ENCODE results near the gene PARP8. TPM values are rescaled to one million over a fixed set of nuclear protein-coding genes. Genes with fewer than 3 reads are reported as not detected.
"Not testable (repeated sequence)": the region's sequence is repeated elsewhere in the genome, so short reads cannot be mapped to it uniquely, and the experiment has no call there.

PARP8 gene
- 10 to 100 TPM; 14.7 to 17.7 (median 15.9) TPM for polyA plus RNA-seq (ENCODE audit: insufficient read length in 4 of 4)

GRCh38 chr5:50666261-50667022 lies at the start of gene PARP8:
TSS of gene PARP8 (plus strand) at chr5:50666637. CDS start at chr5:50667096, 459 bp downstream.
- DNase-seq (ENCODE audit: low read depth in 4 of 4, low spot score in 2 of 4) = peak; percentile 45 to 54 (median 54)

GRCh38 chr5:50623666-50624065 lies 42.8 kb upstream of the PARP8 start:
- no peak for DNase-seq (ENCODE audit: low read depth in 4 of 4, low spot score in 2 of 4)

GRCh38 chr5:50634866-50635265 lies 31.6 kb upstream of the PARP8 start:
- not testable (repeated sequence) for DNase-seq (ENCODE audit: low read depth in 4 of 4, low spot score in 2 of 4)

- not testable (repeated sequence) for DNase-seq (ENCODE audit: low read depth in 4 of 4, low spot score in 2 of 4)
These were observed 28.9 kb upstream of the PARP8 start for GRCh38 chr5:50637576-50637975.

- no peak for DNase-seq (ENCODE audit: low read depth in 4 of 4, low spot score in 2 of 4)
These were observed 19.8 kb upstream of the PARP8 start for GRCh38 chr5:50646591-50646990.

GRCh38 chr5:50647726-50648125 lies 18.7 kb upstream of the PARP8 start:
- no peak for DNase-seq (ENCODE audit: low read depth in 4 of 4, low spot score in 2 of 4)

- no peak for DNase-seq (ENCODE audit: low read depth in 4 of 4, low spot score in 2 of 4)
These were observed 12.5 kb upstream of the PARP8 start for GRCh38 chr5:50653946-50654345.

- no peak for DNase-seq (ENCODE audit: low read depth in 4 of 4, low spot score in 2 of 4)
These were observed 11.2 kb upstream of the PARP8 start for GRCh38 chr5:50655067-50655809.

- DNase-seq (ENCODE audit: low read depth in 4 of 4, low spot score in 2 of 4) = no peak
These were observed 10.6 kb upstream of the PARP8 start for GRCh38 chr5:50655810-50656205.

GRCh38 chr5:50657044-50657443 lies 9.4 kb upstream of the PARP8 start:
- DNase-seq (ENCODE audit: low read depth in 4 of 4, low spot score in 2 of 4) = no peak

GRCh38 chr5:50658246-50658645 lies 8.2 kb upstream of the PARP8 start:
- no peak for DNase-seq (ENCODE audit: low read depth in 4 of 4, low spot score in 2 of 4)

- no peak for DNase-seq (ENCODE audit: low read depth in 4 of 4, low spot score in 2 of 4)
These were observed 2.8 kb upstream of the PARP8 start for GRCh38 chr5:50663636-50664035.

GRCh38 chr5:50665091-50665490 lies 1.3 kb upstream of the PARP8 start:
- no peak for DNase-seq (ENCODE audit: low read depth in 4 of 4, low spot score in 2 of 4)

- not testable (repeated sequence) for DNase-seq (ENCODE audit: low read depth in 4 of 4, low spot score in 2 of 4)
These were observed 655 bp upstream of the PARP8 start for GRCh38 chr5:50665761-50666202.

- peak; percentile 30 to 64 (median 49) for DNase-seq (ENCODE audit: low read depth in 4 of 4, low spot score in 2 of 4)
These were observed 701 bp downstream of the PARP8 start for GRCh38 chr5:50667023-50667652.

GRCh38 chr5:50667653-50668595 lies 1.5 kb downstream of the PARP8 start:
- DNase-seq (ENCODE audit: low read depth in 4 of 4, low spot score in 2 of 4) = peak; percentile 52 to 71 (median 62)

GRCh38 chr5:50668636-50669035 lies 2.2 kb downstream of the PARP8 start:
- DNase-seq (ENCODE audit: low read depth in 4 of 4, low spot score in 2 of 4) = not testable (repeated sequence)

GRCh38 chr5:50672663-50673062 lies 6.2 kb downstream of the PARP8 start:
- no peak for DNase-seq (ENCODE audit: low read depth in 4 of 4, low spot score in 2 of 4)

- not testable (repeated sequence) for DNase-seq (ENCODE audit: low read depth in 4 of 4, low spot score in 2 of 4)
These were observed 7.0 kb downstream of the PARP8 start for GRCh38 chr5:50673444-50673843.

GRCh38 chr5:50675385-50675784 lies 8.9 kb downstream of the PARP8 start:
- DNase-seq (ENCODE audit: low read depth in 4 of 4, low spot score in 2 of 4) = no peak

Data from left renal cortex interstitium (tissue), 4 donors.